Panc1 (cell line): ENCODE results near the gene CRADD. TPM values are rescaled to one million over a fixed set of nuclear protein-coding genes. Genes with fewer than 3 reads are reported as not detected.

Experiments
- ATAC-seq: fragments of 200-7000 bp; cut with Tn5 transposase; 2 replicates; pipeline ENCODE4 v1.9.1; 2020; ENCODE audit warnings: mild to moderate bottlenecking, moderate library complexity
- BruUV-seq: library from RNA; stranded (reverse); fragments of 400-500 nt; replicated peaks from 2 replicates; lab custom pipeline; 2021; lab: Mats Ljungman, UMichigan
- CTCF ChIA-PET: fragments of 300-600 bp; sonication (Branson Sonifier 250); formaldehyde crosslinking; loops from one replicate; lab custom pipeline; 2022; ENCODE audit warnings: antibody characterized with exemption; lab: Charles Lee
- POLR2A ChIA-PET: fragments of 300-600 bp; sonication (Branson Sonifier 250); formaldehyde crosslinking; loops from one replicate; lab custom pipeline; 2022; ENCODE audit warnings: antibody characterized with exemption; lab: Charles Lee
- DNase-seq: peaks from one replicate; pipeline ENCODE4 v3.0.0-alpha.2; 2010; ENCODE audit warnings: low read depth, low spot score
- H3K27ac ChIP-seq: 2 replicates; pipeline ENCODE4 v1.5.1; 2011; ENCODE audit warnings: mild to moderate bottlenecking, low read length, inconsistent platforms
- H3K27me3 ChIP-seq: fragments of 200-500 bp; sonication (Bioruptor generic); 2 replicates; pipeline ENCODE4 v1.6.0; 2014; ENCODE audit warnings: low read length, inconsistent platforms; ENCODE audit not compliant: control insufficient read depth, insufficient read depth
- H3K36me3 ChIP-seq: fragments of 200-500 bp; sonication (Bioruptor generic); 2 replicates; pipeline ENCODE4 v1.5.1; 2014; ENCODE audit warnings: inconsistent platforms, mild to moderate bottlenecking, low read length, moderate library complexity; ENCODE audit not compliant: control insufficient read depth, insufficient read depth
- H3K4me1 ChIP-seq: 2 replicates; pipeline ENCODE4 v1.5.1; 2011; ENCODE audit warnings: inconsistent platforms, mild to moderate bottlenecking, low read length, moderate library complexity; ENCODE audit not compliant: control insufficient read depth, insufficient read depth
- H3K4me3 ChIP-seq, 2 experiments: 2 replicates each; pipeline ENCODE4 v1.5.1; 2011 to 2012; ENCODE audit warnings: low read depth in 2 of 2, low read length in 2 of 2, mild to moderate bottlenecking in 2 of 2, inconsistent platforms in 1 of 2, moderate library complexity in 1 of 2
- H3K9me3 ChIP-seq: fragments of 200-500 bp; sonication (Bioruptor generic); 2 replicates; pipeline ENCODE4 v1.5.1; 2014; ENCODE audit warnings: low read depth, mild to moderate bottlenecking, inconsistent platforms, low read length, moderate library complexity; ENCODE audit not compliant: control insufficient read depth, insufficient read depth
- CTCF ChIP-seq: fragments of 450-650 bp; IDR thresholded peaks from 2 replicates; pipeline ENCODE4 v1.5.1; 2017; ENCODE audit warnings: mild to moderate bottlenecking
- POLR2AphosphoS5 ChIP-seq: IDR thresholded peaks from 2 replicates; pipeline ENCODE4 v1.6.1; 2012; ENCODE audit warnings: mild to moderate bottlenecking, low read depth, low read length, moderate library complexity
- SIN3A ChIP-seq: IDR thresholded peaks from 2 replicates; pipeline ENCODE4 v1.6.1; 2012; ENCODE audit warnings: low read depth, mild to moderate bottlenecking, low read length, moderate library complexity, borderline replicate concordance; ENCODE audit not compliant: insufficient read depth
- TCF7L2 ChIP-seq: IDR thresholded peaks from 2 replicates; pipeline ENCODE4 v1.6.1; 2011; ENCODE audit warnings: mild to moderate bottlenecking, low read depth, low read length, inconsistent platforms
- in situ Hi-C: cut with HindIII; loops from 2 replicates; pipeline ENCODE4 v1.10.0; 2016; ENCODE audit warnings: low sequenced_read_pairs, low pct_unique_long_range_greater_than_20kb
- intact Hi-C: fragments of 100-400 bp; cut with micrococcal nuclease; formaldehyde crosslinking; loops from one replicate; pipeline ENCODE4 v1.10.0; 2022; ENCODE audit not compliant: unreplicated experiment
- total RNA-seq: library from RNA; stranded (reverse); gene quantifications from one replicate; pipeline ENCODE4 v1.2.1, GENCODE V29; 2021; ENCODE audit not compliant: unreplicated experiment
- TF ChIP-seq, protein P1 (sequence below), 2 experiments: IDR thresholded peaks; 2 replicates each; pipeline ENCODE4 v1.6.1; 2011 to 2012; ENCODE audit warnings: low read depth in 2 of 2, control low read depth in 1 of 2, low read length in 1 of 2, mild to moderate bottlenecking in 1 of 2, moderate library complexity in 1 of 2; ENCODE audit not compliant: insufficient read depth in 1 of 2

Gene CRADD
- total RNA-seq, 1 experiment from 2014 or later = 7.0 TPM

DNA sequence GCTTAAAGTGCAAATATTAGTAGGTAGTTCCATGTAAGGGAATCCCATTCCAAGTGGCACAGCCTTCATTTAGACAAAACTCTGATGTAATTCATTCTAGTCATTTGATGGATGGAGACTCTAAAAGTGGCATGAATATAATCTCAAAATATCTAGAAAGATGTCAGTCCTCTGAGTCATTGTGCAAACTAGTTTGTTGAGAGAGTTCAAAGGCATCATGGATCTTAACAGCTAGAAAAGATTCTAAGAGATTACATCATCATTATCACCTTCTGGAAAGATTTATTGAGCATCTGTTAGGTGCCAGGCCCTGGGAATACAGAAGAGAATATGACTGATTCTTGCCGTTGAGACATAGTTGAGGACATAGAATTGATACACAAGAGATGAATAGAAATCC is 30.7 kb downstream of the CRADD start:
- Histone ChIP-seq H3K4me1 (0 out of 2 replicates have a peak, but pooled peaks cover 1% of the 10 kb centered on the region), H3K9me3 (peaks cover 6% of the 10 kb centered on the region; the same call in 1 of the 2 replicates), H3K4me3 (no peak overlapping the region), H3K36me3 (no peaks in the 10 kb centered on the region), H3K27me3 (no peaks in the 10 kb centered on the region), H3K27ac (no peak overlapping the region)
- intact Hi-C loops (no loop called here), in situ Hi-C loops (no loop called here)
- no peak for DNase-seq
- ChIA-PET POLR2A (no interaction called here), CTCF (no interaction called here)
- no peak for TF ChIP-seq POLR2AphosphoS5
- no peak for TF ChIP-seq TCF7L2
- TF ChIP-seq, protein P1, sequence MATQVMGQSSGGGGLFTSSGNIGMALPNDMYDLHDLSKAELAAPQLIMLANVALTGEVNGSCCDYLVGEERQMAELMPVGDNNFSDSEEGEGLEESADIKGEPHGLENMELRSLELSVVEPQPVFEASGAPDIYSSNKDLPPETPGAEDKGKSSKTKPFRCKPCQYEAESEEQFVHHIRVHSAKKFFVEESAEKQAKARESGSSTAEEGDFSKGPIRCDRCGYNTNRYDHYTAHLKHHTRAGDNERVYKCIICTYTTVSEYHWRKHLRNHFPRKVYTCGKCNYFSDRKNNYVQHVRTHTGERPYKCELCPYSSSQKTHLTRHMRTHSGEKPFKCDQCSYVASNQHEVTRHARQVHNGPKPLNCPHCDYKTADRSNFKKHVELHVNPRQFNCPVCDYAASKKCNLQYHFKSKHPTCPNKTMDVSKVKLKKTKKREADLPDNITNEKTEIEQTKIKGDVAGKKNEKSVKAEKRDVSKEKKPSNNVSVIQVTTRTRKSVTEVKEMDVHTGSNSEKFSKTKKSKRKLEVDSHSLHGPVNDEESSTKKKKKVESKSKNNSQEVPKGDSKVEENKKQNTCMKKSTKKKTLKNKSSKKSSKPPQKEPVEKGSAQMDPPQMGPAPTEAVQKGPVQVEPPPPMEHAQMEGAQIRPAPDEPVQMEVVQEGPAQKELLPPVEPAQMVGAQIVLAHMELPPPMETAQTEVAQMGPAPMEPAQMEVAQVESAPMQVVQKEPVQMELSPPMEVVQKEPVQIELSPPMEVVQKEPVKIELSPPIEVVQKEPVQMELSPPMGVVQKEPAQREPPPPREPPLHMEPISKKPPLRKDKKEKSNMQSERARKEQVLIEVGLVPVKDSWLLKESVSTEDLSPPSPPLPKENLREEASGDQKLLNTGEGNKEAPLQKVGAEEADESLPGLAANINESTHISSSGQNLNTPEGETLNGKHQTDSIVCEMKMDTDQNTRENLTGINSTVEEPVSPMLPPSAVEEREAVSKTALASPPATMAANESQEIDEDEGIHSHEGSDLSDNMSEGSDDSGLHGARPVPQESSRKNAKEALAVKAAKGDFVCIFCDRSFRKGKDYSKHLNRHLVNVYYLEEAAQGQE (IDR thresholded peaks at IDR 0.05; ENCODE audit: insufficient read depth in 1 of 2, low read depth in 2 of 2, low read length in 1 of 2) = no peak
- ATAC-seq = no peak
- BruUV-seq = no TSS peak

GRCh38 chr12:93708952-93709351 is 31.8 kb downstream of the CRADD start:
- Histone ChIP-seq H3K9me3 (peaks cover 6% of the 10 kb centered on the region; the same call in 1 of the 2 replicates), H3K4me3 (no peak overlapping the region), H3K27ac (no peak overlapping the region), H3K27me3 (no peaks in the 10 kb centered on the region), H3K4me1 (peaks cover 9% of the 10 kb centered on the region; the same call in 1 of the 2 replicates), H3K36me3 (no peaks in the 10 kb centered on the region)
- no peak for DNase-seq
- ChIA-PET CTCF (no interaction called here), POLR2A (no interaction called here)
- BruUV-seq = no TSS peak
- intact Hi-C loops = no loop called here
- in situ Hi-C loops = no loop called here
- TF ChIP-seq CTCF = no peak
- TF ChIP-seq TCF7L2 = no peak
- ATAC-seq = no peak

DNA sequence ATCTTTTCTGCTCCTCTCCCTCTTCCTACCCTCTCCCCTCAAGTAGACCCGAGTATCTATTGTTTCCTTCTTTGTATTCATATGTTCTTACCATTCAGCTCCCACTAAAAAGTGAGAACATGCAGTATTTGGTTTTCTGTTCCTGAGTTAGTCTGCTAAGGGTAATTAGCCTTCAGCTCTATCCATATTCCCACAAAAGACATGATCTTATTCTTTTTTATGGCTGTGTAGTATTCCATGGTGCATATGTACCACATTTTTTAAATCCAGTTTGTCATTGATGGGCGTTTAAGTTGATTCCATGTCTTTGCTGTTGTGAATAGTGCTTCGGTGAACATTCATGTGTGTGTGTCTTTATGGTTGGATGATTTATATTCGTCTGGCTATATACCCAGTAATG is 32.2 kb downstream of the CRADD start:
- intact Hi-C loops = no loop called here
- no peaks in the 10 kb centered on the region for H3K36me3 ChIP-seq
- in situ Hi-C loops = no loop called here
- H3K27me3 ChIP-seq = no peaks in the 10 kb centered on the region
- no TSS peak for BruUV-seq
- CTCF ChIA-PET = no interaction called here
- POLR2A ChIA-PET = no interaction called here
- H3K4me1 ChIP-seq = peaks cover 13% of the 10 kb centered on the region; the same call in 1 of the 2 replicates
- TF ChIP-seq CTCF (no peak), TCF7L2 (no peak), SIN3A (no peak), POLR2AphosphoS5 (no peak)
- TF ChIP-seq, protein P1 (IDR thresholded peaks at IDR 0.05; ENCODE audit: insufficient read depth in 1 of 2, low read depth in 2 of 2, low read length in 1 of 2) = no peak
- no peak for ATAC-seq
- H3K27ac ChIP-seq = no peak overlapping the region
- no peak overlapping the region for H3K4me3 ChIP-seq
- no peak for DNase-seq
- peaks cover 6% of the 10 kb centered on the region; the same call in 1 of the 2 replicates for H3K9me3 ChIP-seq
